Fibroblast of the conjunctiva (primary cell): Measurements from ENCODE around the gene ANKRD34C.

Experiments
- DNase-seq: peaks from one replicate; pipeline ENCODE4 v3.0.0-alpha.2; 2010; ENCODE audit warnings: low read depth

Gene ANKRD34C

GRCh38 chr15:79282371-79283251 is at the start of gene ANKRD34C:
Gene ANKRD34C, plus strand, starts transcription at chr15:79282722. Its CDS starts 10,563 bp downstream, at chr15:79293285.
- no peak for DNase-seq

GRCh38 chr15:79233236-79233635 is 49.3 kb upstream of the ANKRD34C start:
- DNase-seq: no peak

GRCh38 chr15:79240036-79240435 is 42.5 kb upstream of the ANKRD34C start:
- DNase-seq: no peak

GRCh38 chr15:79243723-79244122 is 38.8 kb upstream of the ANKRD34C start:
- no peak for DNase-seq

- DNase-seq: no peak
These were observed 37.6 kb upstream of the ANKRD34C start for GRCh38 chr15:79244876-79245275.

- no peak for DNase-seq
These were observed 34.3 kb upstream of the ANKRD34C start for GRCh38 chr15:79248183-79248582.

- DNase-seq: no peak
These were observed 25.1 kb upstream of the ANKRD34C start for GRCh38 chr15:79257454-79257853.

- no peak for DNase-seq
These were observed 20.7 kb upstream of the ANKRD34C start for GRCh38 chr15:79261836-79262235.

GRCh38 chr15:79265167-79265566 is 17.4 kb upstream of the ANKRD34C start:
- DNase-seq: no peak

- DNase-seq: no peak
These were observed 16.4 kb upstream of the ANKRD34C start for GRCh38 chr15:79265987-79266579.

- DNase-seq: no peak
These were observed 928 bp downstream of the ANKRD34C start for GRCh38 chr15:79283252-79284048.

GRCh38 chr15:79290642-79291275 is 8.2 kb downstream of the ANKRD34C start:
- DNase-seq: no peak

GRCh38 chr15:79292011-79292410 is 9.5 kb downstream of the ANKRD34C start:
- no peak for DNase-seq

GRCh38 chr15:79294075-79294474 is 11.6 kb downstream of the ANKRD34C start:
- DNase-seq: no peak

GRCh38 chr15:79296583-79296982 is 14.1 kb downstream of the ANKRD34C start:
- no peak for DNase-seq

GRCh38 chr15:79299126-79299840 is 16.8 kb downstream of the ANKRD34C start:
- no peak for DNase-seq

- no peak for DNase-seq
These were observed 17.3 kb downstream of the ANKRD34C start for GRCh38 chr15:79299841-79300235.

GRCh38 chr15:79307251-79307650 is 24.7 kb downstream of the ANKRD34C start:
- no peak for DNase-seq

- DNase-seq: no peak
These were observed 26.4 kb downstream of the ANKRD34C start for GRCh38 chr15:79308874-79309273.

- no peak for DNase-seq
These were observed 28.1 kb downstream of the ANKRD34C start for GRCh38 chr15:79310612-79310984.
